A549 (cell line): Measurements from ENCODE around the gene ADARB1.

ENCODE experiments used
- CEBPB ChIP-seq, 2 experiments: fragments of >200 bp in 1 of 2; sonication (Bioruptor Twin) in 1 of 2; formaldehyde crosslinking in 1 of 2; IDR thresholded peaks; 2 replicates each; pipeline ENCODE4 v1.6.1; 2012 to 2016
- CTCF ChIP-seq: fragments of >200 bp; sonication (Bioruptor Twin); formaldehyde crosslinking; IDR thresholded peaks from 3 replicates; pipeline ENCODE4 v1.5.1; 2016
- EP300 ChIP-seq, 2 experiments: fragments of >200 bp; sonication (Bioruptor Twin); formaldehyde crosslinking; IDR thresholded peaks; 2 replicates in 1 of 2; 3 replicates in 1 of 2; pipeline ENCODE4 v1.6.1; 2016 to 2017
- JUNB ChIP-seq: fragments of >200 bp; sonication (Bioruptor Twin); formaldehyde crosslinking; IDR thresholded peaks from 2 replicates; pipeline ENCODE4 v1.6.1; 2016
- PHF8 ChIP-seq: fragments of 200-600 bp; sonication (generic); IDR thresholded peaks from 2 replicates; pipeline ENCODE4 v1.6.1; 2016; ENCODE audit warnings: low read depth, mild to moderate bottlenecking, antibody characterized with exemption, moderate library complexity, borderline replicate concordance
- POLR2A ChIP-seq: IDR thresholded peaks from 2 replicates; pipeline ENCODE4 v1.6.1; 2012; ENCODE audit warnings: mild to moderate bottlenecking, low read length
- POLR2AphosphoS2 ChIP-seq: conservative IDR thresholded peaks from 2 replicates; pipeline ENCODE4 v1.6.1; 2012; ENCODE audit warnings: low read length, improper control_type of control experiment, inconsistent platforms
- RAD21 ChIP-seq, 2 experiments: fragments of >200 bp in 1 of 2; sonication (Bioruptor Twin) in 1 of 2; formaldehyde crosslinking in 1 of 2; IDR thresholded peaks in 1 of 2; conservative IDR thresholded peaks in 1 of 2; 2 replicates in 1 of 2; 3 replicates in 1 of 2; pipeline ENCODE4 v1.6.1; 2012 to 2018; ENCODE audit warnings: inconsistent platforms in 1 of 2
- REST ChIP-seq: fragments of 200-600 bp; sonication (generic); IDR thresholded peaks from 2 replicates; pipeline ENCODE4 v1.6.1; 2016; ENCODE audit warnings: antibody characterized with exemption, mild to moderate bottlenecking, moderate library complexity

- TF ChIP-seq CTCF (no peak), POLR2A (no peak), EP300 (IDR thresholded peaks at IDR 0.05) (no peak), POLR2AphosphoS2 (no peak), REST (no peak), CEBPB (IDR thresholded peaks at IDR 0.05) (no peak), PHF8 (no peak), JUNB (no peak), RAD21 (conservative IDR thresholded peaks at IDR 0.05 in 1 of 2, IDR thresholded peaks at IDR 0.05 in 1 of 2) (no peak)
Observed at GRCh38 chr21:45264146-45264911, 189.9 kb downstream of the ADARB1 start.
